Psoas muscle (tissue), 8 donors: ENCODE measurements around the gene SPATA13. TPM values are rescaled to one million over a fixed set of nuclear protein-coding genes. Genes with fewer than 3 reads are reported as not detected.

ENCODE experiments used
- ATAC-seq, 4 donors: fragments of 200-7000 bp; cut with Tn5 transposase; one replicate each; pipeline ENCODE4 v1.9.1; 2020; ENCODE audit warnings: moderate library complexity in 3 of 4, mild to moderate bottlenecking in 2 of 4
- DNase-seq, 2 donors: peaks; one replicate each; pipeline ENCODE4 v3.0.0-alpha.2; 2020
- H3K27ac ChIP-seq: fragments of 200-600 bp; one replicate; pipeline ENCODE4 v1.8.0; 2022
- H3K27me3 ChIP-seq, 3 donors: fragments of 200-600 bp in 1 of 3; one replicate each; pipeline versions ENCODE4 v1.6.1 to v1.8.0; 2013 to 2022; ENCODE audit warnings: low read length in 2 of 3, mild to moderate bottlenecking in 2 of 3, moderate library complexity in 1 of 3; ENCODE audit not compliant: insufficient read depth in 3 of 3
- H3K36me3 ChIP-seq, 2 donors: fragments of 200-600 bp in 1 of 2; one replicate each; pipeline versions ENCODE4 v1.6.1 to v1.8.0; 2013 to 2022; ENCODE audit warnings: low read depth in 1 of 2, mild to moderate bottlenecking in 1 of 2, moderate library complexity in 1 of 2; ENCODE audit not compliant: insufficient read depth in 1 of 2
- H3K4me1 ChIP-seq: fragments of 200-600 bp; one replicate; pipeline ENCODE4 v1.8.0; 2022
- H3K4me3 ChIP-seq: fragments of 200-600 bp; one replicate; pipeline ENCODE4 v1.8.0; 2022; ENCODE audit warnings: mild to moderate bottlenecking
- H3K9me3 ChIP-seq: fragments of 200-600 bp; one replicate; pipeline ENCODE4 v1.8.0; 2022
- CTCF ChIP-seq: fragments of 200-600 bp; IDR thresholded peaks from one replicate; pipeline ENCODE4 v1.8.0; 2022; ENCODE audit warnings: antibody characterized with exemption
- WGBS, 3 donors: extraction: QIAGEN DNeasy Blood & Tissue Kit; methylation state at CpG; one replicate each; pipeline versions ENCODE4 v1.1.6 to v1.1.7; 2013; 5-methylcytosine and 5-hydroxymethylcytosine counted together
- intact Hi-C, 2 donors: fragments of 100-400 bp; cut with DNase I; formaldehyde crosslinking; loops; one replicate each; pipeline versions ENCODE4 v1.11.0 to v1.14.2; 2022
- polyA plus RNA-seq, 3 donors: library from polyadenylated mRNA; stranded (reverse); fragments of 200-250 nt; gene quantifications; one replicate each; pipeline ENCODE4 v1.2.3, GENCODE V29; 2013
- total RNA-seq, 4 donors: library from RNA; stranded (reverse); fragmentation: NEBNext Ultra II Directional in 2 of 4; extraction: Animal tissue kit (Norgen Biotek cat#: 25700) in 2 of 4; gene quantifications; one replicate each; pipeline versions ENCODE4 v1.2.1 to v1.2.4, GENCODE V29; 2021 to 2023
- donor health status: healthy with polysubstance abuse.
- donor health status: DM: no; HTN: no; CAD: no; lungs with moderate emphysema.
- donor health status: Bipolar disorder and iron deficiency.
- donor health status: healthy.
- donor health status: DM: yes; HTN: yes; CAD: no.
- donor health status: DM: no; HTN: no; CAD: no.
- donor health status: DM: no; HTN: no; CAD: no.
- donor health status: DM: yes; HTN: yes; CAD: no.

The SPATA13 gene
- total and polyA plus RNA-seq, 7 donors, result 0.87 to 5.8 (median 2.5) TPM

- Histone ChIP-seq H3K27me3 (peaks cover 0 to 3% (median 0%) of the 10 kb centered on the region in 3 donors), H3K36me3 (no peaks in the 10 kb centered on the region), H3K27ac (no peak overlapping the region), H3K4me3 (no peak overlapping the region), H3K4me1 (no peaks in the 10 kb centered on the region), H3K9me3 (no peaks in the 10 kb centered on the region)
- ATAC-seq (no peak), DNase-seq (no peak)
- TF ChIP-seq CTCF, result no peak
- WGBS, 3 donors, result 54 to 59% (median 59%) methylated on average over 6 of the region's 6 CpGs
- intact Hi-C loops, result loop anchor here in 1 of 2 donors (5.0 kb wide), 1 partner anchor 195 kb away; no protein-coding TSS in a partner anchor
Observed at GRCh38 chr13:24217601-24218281, 57.2 kb downstream of the SPATA13 start.

GRCh38 chr13:24218338-24218737, 57.8 kb downstream of the SPATA13 start:
- H3K27ac ChIP-seq, result no peak overlapping the region
- no peaks in the 10 kb centered on the region for H3K9me3 ChIP-seq
- ATAC-seq (no peak), DNase-seq (no peak)
- no peak overlapping the region for H3K4me3 ChIP-seq
- no peaks in the 10 kb centered on the region for H3K27me3 ChIP-seq
- WGBS, 3 donors, result 80 to 95% (median 90%) methylated on average over 3 of the region's 3 CpGs
- H3K4me1 ChIP-seq, result no peaks in the 10 kb centered on the region
- H3K36me3 ChIP-seq, result no peaks in the 10 kb centered on the region
- TF ChIP-seq CTCF, result no peak
- intact Hi-C loops, result loop anchor here in 1 of 2 donors (5.0 kb wide), 1 partner anchor 196 kb away; no protein-coding TSS in a partner anchor

- ATAC-seq (no peak), DNase-seq (no peak)
- Histone ChIP-seq H3K4me1 (no peaks in the 10 kb centered on the region), H3K27ac (no peak overlapping the region), H3K9me3 (no peaks in the 10 kb centered on the region), H3K27me3 (no peaks in the 10 kb centered on the region), H3K36me3 (no peaks in the 10 kb centered on the region), H3K4me3 (no peak overlapping the region)
- intact Hi-C loops, result loop anchor here (1.0 to 5.0 kb wide), 2 partner anchors 166 to 197 kb away; no protein-coding TSS in a partner anchor
- WGBS, 3 donors, result 54 to 74% (median 66%) methylated on average over 2 of the region's 2 CpGs
- TF ChIP-seq CTCF, result no peak
Observed at GRCh38 chr13:24218977-24219376, 58.5 kb downstream of the SPATA13 start.

GRCh38 chr13:24220086-24220703, 59.7 kb downstream of the SPATA13 start:
- TF ChIP-seq CTCF, result peak; percentile 72
- DNase-seq, result no peak
- Histone ChIP-seq H3K36me3 (no peaks in the 10 kb centered on the region), H3K27ac (no peak overlapping the region), H3K9me3 (no peaks in the 10 kb centered on the region), H3K4me1 (no peaks in the 10 kb centered on the region), H3K4me3 (no peak overlapping the region), H3K27me3 (no peaks in the 10 kb centered on the region)
- 65 to 66% (median 66%) methylated on average over 6 of the region's 6 CpGs for WGBS, 3 donors
- intact Hi-C loops, result loop anchor here (5.0 to 10.0 kb wide), 2 partner anchors 165 to 198 kb away; no protein-coding TSS in a partner anchor
- ATAC-seq, result peak; percentile 63 to 83 (median 78)
